ENCODE results near the gene FBXW9.
A peak's percentile ranks its signal among the peaks of the same experiment; 100 is the strongest.
"Not testable (repeated sequence)": the region's sequence is repeated elsewhere in the genome, so short reads cannot be mapped to it uniquely, and the experiment has no call there.

Gene FBXW9

GRCh38 chr19:12715102-12715501 is 18.7 kb upstream of the FBXW9 start:
- no peak for DNase-seq

DNA sequence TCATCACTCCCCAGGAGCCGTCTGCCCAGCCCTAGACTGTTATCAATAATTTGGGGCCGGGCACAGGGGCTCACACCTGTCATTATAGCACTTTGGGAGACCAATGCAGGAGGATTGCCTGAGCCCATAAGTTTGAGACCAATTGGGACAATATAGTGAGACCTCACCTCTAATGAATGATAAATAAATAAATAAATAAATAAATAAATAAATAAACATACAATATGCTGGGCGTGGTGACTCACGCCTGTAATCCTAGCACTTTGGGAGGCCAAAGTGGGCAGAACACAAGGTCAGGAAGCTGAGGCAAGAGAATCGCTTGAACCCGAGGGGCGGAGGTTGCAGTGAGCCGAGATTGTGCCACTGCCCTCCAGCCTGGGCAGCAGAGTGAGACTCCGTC is 16.9 kb upstream of the FBXW9 start:
- not testable (repeated sequence) for DNase-seq

GRCh38 chr19:12712077-12712476 is 15.6 kb upstream of the FBXW9 start:
- not testable (repeated sequence) for DNase-seq

DNA sequence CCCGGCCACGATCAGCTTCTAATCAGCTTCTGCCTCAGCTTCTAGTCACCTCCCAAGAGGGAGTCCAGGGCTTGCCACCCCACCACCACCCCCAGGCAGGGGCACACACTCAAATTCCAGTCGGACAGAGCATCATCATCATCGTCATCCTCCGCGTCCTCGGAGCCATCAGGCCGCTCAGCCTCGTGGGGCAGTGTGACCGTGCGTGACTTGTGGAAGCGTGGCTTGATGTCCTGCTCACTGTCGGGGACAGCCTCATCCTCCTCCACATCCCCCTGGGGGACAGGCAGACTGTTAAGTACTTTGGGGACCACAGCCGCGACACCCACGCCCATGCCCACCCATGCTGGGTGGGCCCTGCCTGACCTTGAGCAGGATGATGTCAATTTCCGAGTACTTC is 14.8 kb upstream of the FBXW9 start:
- no peak for DNase-seq

- no peak for DNase-seq
Observed at GRCh38 chr19:12708641-12709040, 12.2 kb upstream of the FBXW9 start.

DNA sequence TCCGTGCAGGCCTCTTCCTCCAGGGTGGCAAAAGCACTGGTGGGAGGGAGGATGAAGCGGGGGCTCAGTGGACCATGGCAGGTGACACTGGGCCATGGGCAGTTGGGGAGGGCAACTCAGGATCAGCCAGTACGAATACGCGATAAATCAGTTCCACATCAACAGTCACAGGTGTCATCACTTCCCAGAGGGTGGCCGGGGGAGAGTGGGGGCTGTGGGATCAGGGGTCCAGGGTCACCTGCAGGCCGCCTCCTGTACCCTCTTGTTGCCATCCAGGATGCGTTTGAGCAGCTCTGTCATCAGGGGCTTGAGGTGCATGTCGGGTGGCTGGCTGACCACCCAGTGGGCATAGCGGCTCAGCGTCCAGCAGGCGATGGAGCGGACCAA is 9.9 kb upstream of the FBXW9 start:
- DNase-seq = no peak

- no peak for DNase-seq
Observed at GRCh38 chr19:12705654-12706331, 9.4 kb upstream of the FBXW9 start.

- no peak for DNase-seq
Observed at GRCh38 chr19:12705169-12705568, 8.7 kb upstream of the FBXW9 start.

GRCh38 chr19:12703046-12703445 is 6.6 kb upstream of the FBXW9 start:
- DNase-seq = peak; percentile 35

DNA sequence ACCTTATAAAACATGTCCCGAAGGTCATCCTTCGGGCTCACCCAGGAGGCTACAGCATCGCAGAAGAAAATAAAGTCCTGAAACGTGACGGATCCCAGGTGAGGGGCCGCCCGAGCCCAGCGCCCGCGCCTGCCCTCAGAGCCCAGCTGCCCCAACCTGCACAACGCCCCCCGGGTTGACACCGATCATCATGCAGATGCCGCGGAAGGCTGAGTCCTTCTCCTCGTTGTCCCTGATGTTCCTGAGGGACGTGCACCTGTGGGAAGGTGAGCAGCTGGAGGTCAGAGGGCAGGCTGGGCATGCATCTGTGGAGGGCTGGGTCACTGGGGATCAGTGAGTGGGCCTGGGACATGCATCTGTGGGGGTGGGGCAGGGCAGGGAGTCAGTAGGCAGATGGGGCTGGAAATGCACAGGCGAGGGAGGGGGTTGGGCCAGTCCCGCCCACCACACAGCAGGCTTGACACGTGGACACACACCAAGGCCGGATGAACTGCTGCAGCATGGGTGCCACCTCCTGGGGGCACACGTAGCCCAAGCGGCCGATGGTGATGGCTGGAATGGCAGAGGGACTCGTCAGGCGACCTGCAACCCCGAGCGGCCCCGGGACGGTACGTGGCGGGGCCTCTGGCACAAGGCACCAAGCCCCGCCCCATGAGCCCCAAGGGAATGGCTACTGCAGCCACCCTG is 5.3 kb upstream of the FBXW9 start:
- DNase-seq = no peak

DNA sequence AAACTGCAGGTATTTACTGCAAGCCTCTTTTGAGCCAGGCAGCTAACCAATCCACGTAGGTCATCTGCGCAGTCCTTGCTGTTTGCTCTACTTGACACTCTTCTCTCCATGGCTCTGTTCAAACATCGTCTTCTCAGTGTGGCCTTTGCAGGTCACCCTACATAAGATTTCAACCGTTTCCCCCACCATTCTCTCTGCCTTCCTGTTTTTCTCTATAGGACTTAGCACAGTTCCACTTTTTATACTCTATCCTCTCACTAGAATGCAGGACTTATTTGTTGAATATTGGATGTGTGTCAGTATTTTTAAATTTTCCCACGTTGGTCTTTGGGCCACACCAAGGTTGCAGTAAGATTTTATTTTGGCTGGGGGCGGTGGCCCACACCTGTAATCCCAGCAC is 1.7 kb upstream of the FBXW9 start:
- no peak for DNase-seq

GRCh38 chr19:12697425-12697824 is 994 bp upstream of the FBXW9 start:
- not testable (repeated sequence) for DNase-seq

DNA sequence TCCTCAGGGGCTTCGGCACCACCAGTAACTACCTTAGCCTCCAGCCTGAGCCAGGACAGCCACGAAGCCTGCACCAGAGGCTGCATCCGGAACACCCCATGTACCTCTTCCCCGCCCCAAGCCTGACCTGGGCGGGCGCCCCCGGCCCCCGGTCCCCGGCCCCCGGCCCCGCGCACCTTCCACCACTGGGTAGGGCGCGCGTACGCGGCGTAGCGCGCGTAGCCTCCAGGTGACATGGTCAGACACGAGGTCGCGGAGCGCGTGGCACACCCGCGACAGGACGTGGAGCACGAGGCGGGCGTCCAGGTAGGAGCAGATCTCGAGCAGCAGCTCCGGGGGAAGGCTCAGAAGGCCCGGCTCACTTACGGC is 450 bp downstream of the FBXW9 start:
- peak; percentile 34 for DNase-seq

DNA sequence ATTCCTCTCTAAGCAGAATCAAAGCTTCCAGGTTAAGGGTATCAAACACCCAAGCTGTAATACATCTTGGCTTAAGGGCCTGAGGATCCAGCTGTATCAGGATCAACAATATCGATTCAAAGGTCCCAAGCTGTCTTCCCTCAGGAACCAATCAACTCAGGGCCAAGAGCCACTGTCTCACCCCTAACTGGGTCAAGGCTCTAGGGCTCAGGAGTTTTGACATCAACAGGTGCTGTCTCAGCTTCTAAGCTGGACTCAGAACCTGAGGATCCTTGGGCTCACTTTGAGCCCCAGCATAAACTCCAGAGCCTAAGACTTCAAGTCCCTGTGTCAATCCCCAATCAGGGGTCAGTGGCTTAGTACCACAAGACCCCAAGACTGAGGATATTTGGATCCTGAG is 917 bp downstream of the FBXW9 start:
- DNase-seq = no peak

DNA sequence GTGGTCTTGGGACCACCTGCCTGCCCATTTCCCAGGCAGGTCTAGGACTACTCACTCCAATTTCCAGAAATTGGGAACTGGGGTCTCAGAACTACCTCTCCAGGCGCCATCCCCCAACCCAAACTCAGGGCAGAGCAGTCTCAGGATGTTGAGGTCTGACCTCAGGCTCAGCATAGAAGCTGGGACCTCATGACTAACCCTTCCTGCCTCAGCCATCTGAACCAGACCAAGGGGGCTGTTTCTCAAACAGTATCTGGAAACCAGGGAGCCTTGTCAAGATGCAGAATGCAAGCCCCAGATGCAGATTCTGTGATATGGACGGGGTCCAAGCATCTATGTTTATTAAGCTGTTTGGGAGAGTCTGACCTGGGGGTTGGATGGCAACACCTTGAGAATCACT is 1.3 kb downstream of the FBXW9 start:
- DNase-seq = no peak

GRCh38 chr19:12694641-12695040 is 1.8 kb downstream of the FBXW9 start:
- no peak for DNase-seq

GRCh38 chr19:12692960-12693359 is 3.5 kb downstream of the FBXW9 start:
- no peak for DNase-seq

DNA sequence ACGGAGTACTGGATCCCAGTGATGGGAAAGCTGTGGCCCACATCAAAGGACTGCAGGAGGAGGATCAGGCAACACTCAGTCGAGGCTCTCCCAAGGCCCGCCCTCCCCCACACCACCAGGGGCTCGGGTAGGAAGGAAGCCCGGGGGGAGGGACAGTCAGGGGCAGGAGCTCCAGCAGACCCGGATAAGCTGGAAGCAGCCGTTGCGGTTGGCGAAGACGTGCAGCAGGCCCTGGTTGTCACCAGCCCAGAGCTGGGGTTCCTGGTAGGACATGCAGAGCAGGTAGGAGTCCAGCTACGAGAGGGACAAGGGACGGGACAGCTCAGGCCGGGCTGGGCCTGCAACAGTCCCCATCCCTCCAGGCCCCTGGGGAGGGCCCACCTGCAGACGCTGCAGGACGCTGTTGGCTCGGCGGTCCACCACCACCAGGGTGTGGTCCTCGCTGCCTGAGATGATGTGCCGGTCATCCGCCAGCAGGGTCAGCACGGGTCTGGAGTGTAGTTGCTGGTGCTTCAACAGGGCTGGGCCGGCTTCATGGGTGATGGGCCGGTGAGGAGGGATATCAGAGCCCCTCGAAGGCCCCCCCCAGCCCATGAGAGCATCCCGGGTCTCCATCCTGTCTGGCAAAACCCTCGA is 6.7 kb downstream of the FBXW9 start:
- no peak for DNase-seq

- no peak for DNase-seq
Observed at GRCh38 chr19:12689012-12689411, 7.4 kb downstream of the FBXW9 start.

DNA sequence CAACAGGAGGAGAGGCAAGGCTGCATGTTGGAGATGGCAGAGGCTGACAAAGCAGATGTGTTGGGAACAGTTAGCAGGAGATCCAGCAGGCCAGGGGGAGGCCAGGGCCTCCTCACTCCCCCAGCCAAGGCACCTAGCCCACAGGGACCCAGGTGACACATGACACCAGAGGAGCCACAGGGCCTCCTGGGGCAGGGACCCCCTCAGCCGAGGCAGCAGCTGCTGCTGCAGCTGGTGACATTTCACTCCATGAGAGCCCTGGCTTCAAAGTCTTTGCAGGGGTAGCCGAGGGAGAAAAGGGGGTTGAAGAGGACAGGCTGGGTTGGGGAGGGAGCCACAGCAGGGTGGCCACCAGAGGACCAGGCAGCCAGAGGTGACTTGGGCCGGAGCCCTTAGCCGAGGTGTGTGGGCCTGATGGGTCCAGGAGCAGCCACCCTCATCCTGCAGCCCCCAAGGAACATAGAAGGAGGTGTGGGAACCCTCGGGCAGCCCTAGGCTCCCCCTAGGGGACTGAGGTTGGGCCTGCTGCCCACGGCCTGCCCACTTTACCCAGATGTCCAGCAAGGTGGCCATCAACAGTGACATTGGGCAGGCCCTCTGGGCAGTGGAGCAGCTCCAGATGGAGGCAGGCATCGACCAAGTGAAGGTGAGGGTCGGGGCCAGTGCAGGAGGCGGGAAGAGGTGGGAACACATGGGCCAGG is 8.8 kb downstream of the FBXW9 start, which contains the start of gene GNG14:
TSS of gene GNG14 (plus strand) at position 503 of the 701 bp plus-strand sequence. CDS start at position 554, 51 bp downstream.
- no peak for DNase-seq

GRCh38 chr19:12685831-12686230 is 10.6 kb downstream of the FBXW9 start:
- no peak for DNase-seq

DNA sequence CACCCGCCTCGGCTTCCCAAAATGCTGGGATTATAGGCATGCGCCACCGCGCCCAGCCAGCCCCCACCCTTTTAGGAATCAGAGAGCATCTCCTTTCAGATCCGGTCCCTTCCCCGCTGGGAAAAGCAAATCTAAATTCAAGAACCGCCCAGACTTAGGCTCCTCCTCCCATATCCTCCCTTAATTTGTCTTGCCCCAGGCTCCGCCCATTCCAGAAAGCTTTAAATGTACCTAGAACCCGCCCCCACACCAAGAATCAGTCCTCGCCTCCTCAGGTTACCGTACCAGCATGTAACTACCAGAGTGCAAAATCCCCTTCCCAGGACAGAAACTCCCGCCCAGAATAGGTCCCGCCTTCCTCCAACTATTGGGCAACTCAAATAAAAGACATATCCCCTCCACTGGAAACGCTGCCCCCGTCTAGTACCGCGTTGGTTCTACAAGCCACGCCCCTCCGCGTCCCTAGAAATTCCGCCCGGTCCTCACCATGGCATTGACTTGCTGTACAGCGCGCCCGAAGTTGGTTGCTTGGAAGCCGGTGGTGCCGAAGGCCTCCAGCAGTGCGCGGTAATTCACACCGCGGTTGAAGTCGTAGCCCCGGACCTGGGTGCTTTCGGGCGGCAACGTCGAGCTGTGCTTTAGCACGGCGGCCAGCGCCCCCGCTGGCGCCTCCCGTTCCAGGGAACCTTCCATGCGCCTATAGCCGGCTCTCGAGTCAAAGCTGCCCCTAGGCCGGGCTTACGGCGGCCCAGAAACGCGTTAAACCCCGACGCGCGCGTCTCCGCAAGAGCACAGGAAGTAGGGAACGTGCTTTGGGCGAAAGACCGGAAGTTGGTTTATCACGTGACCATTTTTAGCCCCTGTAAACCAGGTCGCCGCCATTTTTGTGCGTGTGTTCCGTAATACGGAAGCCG is 15.1 kb downstream of the FBXW9 start, which contains the start of gene DHPS:
TSS of gene DHPS (minus strand) at position 807 of the 914 bp plus-strand sequence. CDS start at position 693, 114 bp downstream.
- peak; percentile 99 for DNase-seq

All from NCI-H146 (cell line).